Measurements from ENCODE around the gene MROH8. TPM values are rescaled to one million over a fixed set of nuclear protein-coding genes. Genes with fewer than 3 reads are reported as not detected.

MROH8 gene
- total and polyA plus RNA-seq, 2 of the 13 experiments (the other 11 are each of a cell fraction or from before 2014, with no cell fraction given) = 2.6 to 5.5 TPM

DNA sequence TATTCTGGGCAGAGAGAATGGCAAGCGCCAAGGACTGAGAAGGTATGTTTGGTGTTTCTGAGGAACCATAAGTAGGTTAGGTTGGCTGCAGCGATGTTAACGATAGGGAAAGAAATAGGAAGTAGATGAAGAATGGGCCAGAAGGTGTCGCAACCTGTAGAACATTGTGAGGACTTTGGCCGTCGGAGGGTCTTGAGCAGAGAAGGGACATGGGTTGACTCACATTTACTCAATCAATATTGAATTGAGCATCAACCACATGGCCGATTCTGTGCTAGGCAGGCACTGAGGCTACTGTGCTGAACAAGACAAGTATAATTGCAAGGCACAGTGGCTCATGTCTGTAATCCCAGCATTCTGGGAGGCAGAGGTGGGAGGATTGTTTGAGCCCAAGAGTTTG, 27.1 kb downstream of the MROH8 start (continued):
- no peak for TF ChIP-seq SKI (IDR thresholded peaks at IDR 0.05; ENCODE audit: partially characterized antibody)
- peak; percentile 86 for TF ChIP-seq CEBPG (CRISPR knock-in tag; IDR thresholded peaks at IDR 0.05)
- TF ChIP-seq HNRNPK (IDR thresholded peaks at IDR 0.05; ENCODE audit: low read depth, low read length, poor library complexity, severe bottlenecking) = no peak
- TF ChIP-seq, protein P1, sequence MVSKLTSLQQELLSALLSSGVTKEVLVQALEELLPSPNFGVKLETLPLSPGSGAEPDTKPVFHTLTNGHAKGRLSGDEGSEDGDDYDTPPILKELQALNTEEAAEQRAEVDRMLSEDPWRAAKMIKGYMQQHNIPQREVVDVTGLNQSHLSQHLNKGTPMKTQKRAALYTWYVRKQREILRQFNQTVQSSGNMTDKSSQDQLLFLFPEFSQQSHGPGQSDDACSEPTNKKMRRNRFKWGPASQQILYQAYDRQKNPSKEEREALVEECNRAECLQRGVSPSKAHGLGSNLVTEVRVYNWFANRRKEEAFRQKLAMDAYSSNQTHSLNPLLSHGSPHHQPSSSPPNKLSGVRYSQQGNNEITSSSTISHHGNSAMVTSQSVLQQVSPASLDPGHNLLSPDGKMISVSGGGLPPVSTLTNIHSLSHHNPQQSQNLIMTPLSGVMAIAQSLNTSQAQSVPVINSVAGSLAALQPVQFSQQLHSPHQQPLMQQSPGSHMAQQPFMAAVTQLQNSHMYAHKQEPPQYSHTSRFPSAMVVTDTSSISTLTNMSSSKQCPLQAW (CRISPR knock-in tag; IDR thresholded peaks at IDR 0.05) = no peak
- TF ChIP-seq MBNL3 (CRISPR knock-in tag; conservative IDR thresholded peaks at IDR 0.05) = no peak
- peak; percentile 80 for TF ChIP-seq HNF4G (IDR thresholded peaks at IDR 0.05; ENCODE audit: borderline replicate concordance, low read depth, low read length)
- TF ChIP-seq HNF4G (CRISPR knock-in tag; IDR thresholded peaks at IDR 0.05; ENCODE audit: borderline replicate concordance, low read depth) = no peak
- no peak for TF ChIP-seq ZNF484 (CRISPR knock-in tag; IDR thresholded peaks at IDR 0.05; ENCODE audit: borderline replicate concordance, low read depth)
- no peak for TF ChIP-seq ZNF354B (CRISPR knock-in tag; IDR thresholded peaks at IDR 0.05)
- no peak for TF ChIP-seq ZNF260 (CRISPR knock-in tag; IDR thresholded peaks at IDR 0.05; ENCODE audit: borderline replicate concordance, low read depth)
- no peak for TF ChIP-seq ZNF317 (CRISPR knock-in tag; IDR thresholded peaks at IDR 0.05)
- TF ChIP-seq ZNF781 (CRISPR knock-in tag; IDR thresholded peaks at IDR 0.05; ENCODE audit: borderline replicate concordance, not compliant biosample characterization) = no peak
- TF ChIP-seq ZNF335 (CRISPR knock-in tag; IDR thresholded peaks at IDR 0.05) = 0 out of 2 replicates have a peak, but pooled peaks have one; percentile 49
- peak; percentile 42; the same call in 1 of the 2 replicates for TF ChIP-seq POGZ (CRISPR knock-in tag; IDR thresholded peaks at IDR 0.05)
- TF ChIP-seq THYN1 (CRISPR knock-in tag; IDR thresholded peaks at IDR 0.05; ENCODE audit: borderline replicate concordance, low read depth) = no peak
- no peak for TF ChIP-seq CBFB (CRISPR knock-in tag; IDR thresholded peaks at IDR 0.05)
- TF ChIP-seq, protein P2, sequence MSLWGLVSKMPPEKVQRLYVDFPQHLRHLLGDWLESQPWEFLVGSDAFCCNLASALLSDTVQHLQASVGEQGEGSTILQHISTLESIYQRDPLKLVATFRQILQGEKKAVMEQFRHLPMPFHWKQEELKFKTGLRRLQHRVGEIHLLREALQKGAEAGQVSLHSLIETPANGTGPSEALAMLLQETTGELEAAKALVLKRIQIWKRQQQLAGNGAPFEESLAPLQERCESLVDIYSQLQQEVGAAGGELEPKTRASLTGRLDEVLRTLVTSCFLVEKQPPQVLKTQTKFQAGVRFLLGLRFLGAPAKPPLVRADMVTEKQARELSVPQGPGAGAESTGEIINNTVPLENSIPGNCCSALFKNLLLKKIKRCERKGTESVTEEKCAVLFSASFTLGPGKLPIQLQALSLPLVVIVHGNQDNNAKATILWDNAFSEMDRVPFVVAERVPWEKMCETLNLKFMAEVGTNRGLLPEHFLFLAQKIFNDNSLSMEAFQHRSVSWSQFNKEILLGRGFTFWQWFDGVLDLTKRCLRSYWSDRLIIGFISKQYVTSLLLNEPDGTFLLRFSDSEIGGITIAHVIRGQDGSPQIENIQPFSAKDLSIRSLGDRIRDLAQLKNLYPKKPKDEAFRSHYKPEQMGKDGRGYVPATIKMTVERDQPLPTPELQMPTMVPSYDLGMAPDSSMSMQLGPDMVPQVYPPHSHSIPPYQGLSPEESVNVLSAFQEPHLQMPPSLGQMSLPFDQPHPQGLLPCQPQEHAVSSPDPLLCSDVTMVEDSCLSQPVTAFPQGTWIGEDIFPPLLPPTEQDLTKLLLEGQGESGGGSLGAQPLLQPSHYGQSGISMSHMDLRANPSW (CRISPR knock-in tag; IDR thresholded peaks at IDR 0.05; ENCODE audit: borderline replicate concordance) = no peak
- no peak for TF ChIP-seq ZSCAN29 (CRISPR knock-in tag; conservative IDR thresholded peaks at IDR 0.05)
- TF ChIP-seq RFXANK (CRISPR knock-in tag; IDR thresholded peaks at IDR 0.05) = no peak
- peak; percentile 93; the same call in 1 of the 2 replicates for TF ChIP-seq ZNF205 (CRISPR knock-in tag; IDR thresholded peaks at IDR 0.05)
- TF ChIP-seq PHF20 (CRISPR knock-in tag; IDR thresholded peaks at IDR 0.05) = no peak
- no peak for TF ChIP-seq ZFP90 (CRISPR knock-in tag; IDR thresholded peaks at IDR 0.05; ENCODE audit: borderline replicate concordance)
- no peak for TF ChIP-seq KDM3A (CRISPR knock-in tag; IDR thresholded peaks at IDR 0.05; ENCODE audit: low read depth)
- TF ChIP-seq WIZ (CRISPR knock-in tag; IDR thresholded peaks at IDR 0.05) = no peak; the same call in 1 of the 2 replicates
- TF ChIP-seq ZNF766 (CRISPR knock-in tag; IDR thresholded peaks at IDR 0.05; ENCODE audit: borderline replicate concordance) = no peak
- 0 out of 2 replicates have a peak, but pooled peaks have one; percentile 29 for TF ChIP-seq ZNF556 (CRISPR knock-in tag; IDR thresholded peaks at IDR 0.05; ENCODE audit: borderline replicate concordance)
- TF ChIP-seq ZBTB38 (CRISPR knock-in tag; IDR thresholded peaks at IDR 0.05) = 0 out of 2 replicates have a peak, but pooled peaks have one; percentile 26

All from HepG2 (cell line).